ENCODE data around the gene CYB5D1. TPM values are rescaled to one million over a fixed set of nuclear protein-coding genes. Genes with fewer than 3 reads are reported as not detected.

CYB5D1 gene
- total RNA-seq, 4 donors from 2014 or later, result 7.0 to 14.1 (median 9.1) TPM

- 93 to 94% methylated on average over 7 of the region's 7 CpGs for WGBS, 2 donors
- no peak overlapping the region for H3K4me3 ChIP-seq (ENCODE audit: low read depth, poor library complexity, severe bottlenecking)
- TF ChIP-seq POLR2A (IDR thresholded peaks at IDR 0.05) (no peak), CTCF (IDR thresholded peaks at IDR 0.05) (no peak)
- peak in 1 of 2 donors; percentile 49 for DNase-seq (ENCODE audit: low spot score in 2 of 2)
- intact Hi-C loops (cut with DNase I; ENCODE audit: low total_unique reads), result no loop called here
Observed at GRCh38 chr17:7878234-7878633, 20.4 kb downstream of the CYB5D1 start.

GRCh38 chr17:7880076-7880868 lies 22.5 kb downstream of the CYB5D1 start:
- WGBS, 2 donors, result 76 to 80% methylated on average over 3 of the region's 3 CpGs
- intact Hi-C loops (cut with DNase I; ENCODE audit: low total_unique reads), result no loop called here
- DNase-seq (ENCODE audit: low spot score in 2 of 2), result no peak
- TF ChIP-seq POLR2A (IDR thresholded peaks at IDR 0.05) (no peak), CTCF (IDR thresholded peaks at IDR 0.05) (no peak)
- no peak overlapping the region for H3K4me3 ChIP-seq (ENCODE audit: low read depth, poor library complexity, severe bottlenecking)

GRCh38 chr17:7881276-7882054 lies 23.7 kb downstream of the CYB5D1 start:
- WGBS, 2 donors, result 42 to 52% methylated on average over 7 of the region's 7 CpGs
- no peak overlapping the region for H3K4me3 ChIP-seq (ENCODE audit: low read depth, poor library complexity, severe bottlenecking)
- intact Hi-C loops (cut with DNase I; ENCODE audit: low total_unique reads), result no loop called here
- TF ChIP-seq CTCF (IDR thresholded peaks at IDR 0.05) (no peak), POLR2A (IDR thresholded peaks at IDR 0.05) (no peak)
- peak in 1 of 2 donors; percentile 80 for DNase-seq (ENCODE audit: low spot score in 2 of 2)

GRCh38 chr17:7882068-7882467 lies 24.3 kb downstream of the CYB5D1 start:
- no peak for TF ChIP-seq POLR2A (IDR thresholded peaks at IDR 0.05)
- TF ChIP-seq CTCF (IDR thresholded peaks at IDR 0.05), result no peak
- DNase-seq (ENCODE audit: low spot score in 2 of 2), result peak in 1 of 2 donors; percentile 78
- intact Hi-C loops (cut with DNase I; ENCODE audit: low total_unique reads), result no loop called here
- WGBS, 2 donors, result 46 to 54% methylated on average over 7 of the region's 7 CpGs
- H3K4me3 ChIP-seq (ENCODE audit: low read depth, poor library complexity, severe bottlenecking), result no peak overlapping the region

GRCh38 chr17:7882629-7883028 lies 24.8 kb downstream of the CYB5D1 start:
- no peak for TF ChIP-seq CTCF (IDR thresholded peaks at IDR 0.05)
- TF ChIP-seq POLR2A (IDR thresholded peaks at IDR 0.05), result no peak
- no peak overlapping the region for H3K4me3 ChIP-seq (ENCODE audit: low read depth, poor library complexity, severe bottlenecking)
- 60 to 85% methylated on average over 3 of the region's 3 CpGs for WGBS, 2 donors
- peak in 1 of 2 donors; percentile 50 for DNase-seq (ENCODE audit: low spot score in 2 of 2)
- intact Hi-C loops (cut with DNase I; ENCODE audit: low total_unique reads), result no loop called here
